Tibial nerve (tissue), 4 donors: ENCODE results near the gene GTF3C4. TPM values are rescaled to one million over a fixed set of nuclear protein-coding genes. Genes with fewer than 3 reads are reported as not detected.

ENCODE experiments used
- DNase-seq, 2 donors: peaks; one replicate each; pipeline ENCODE4 v3.0.0-alpha.2; 2019; ENCODE audit warnings: low spot score in 2 of 2
- H3K27ac ChIP-seq, 4 donors: fragments of 200-600 bp; sonication (generic) in 3 of 4; one replicate each; pipeline ENCODE4 v1.5.1; 2017 to 2019; ENCODE audit warnings: mild to moderate bottlenecking in 1 of 4
- H3K27me3 ChIP-seq, 2 donors: fragments of 200-600 bp; sonication (generic) in 1 of 2; one replicate each; pipeline versions ENCODE4 v1.5.1 to v1.6.0; 2017 to 2019
- H3K36me3 ChIP-seq, 3 donors: fragments of 200-600 bp; sonication (generic); one replicate each; pipeline ENCODE4 v1.5.1; 2018 to 2019
- H3K4me1 ChIP-seq, 4 donors: fragments of 200-600 bp; sonication (generic) in 3 of 4; one replicate each; pipeline ENCODE4 v1.5.1; 2017 to 2019
- H3K4me3 ChIP-seq, 4 donors: fragments of 200-600 bp; sonication (generic) in 3 of 4; one replicate each; pipeline ENCODE4 v1.5.1; 2017 to 2019; ENCODE audit warnings: mild to moderate bottlenecking in 1 of 4, moderate library complexity in 1 of 4
- H3K9me3 ChIP-seq, 4 donors: fragments of 200-600 bp; sonication (generic) in 3 of 4; one replicate each; pipeline ENCODE4 v1.5.1; 2017 to 2019
- CTCF ChIP-seq, 5 experiments: fragments of 200-600 bp in 3 of 5; fragments of 450-650 bp in 2 of 5; sonication (generic) in 3 of 5; IDR thresholded peaks; one replicate each; pipeline ENCODE4 v1.5.1; 2016 to 2019; ENCODE audit warnings: antibody characterized with exemption in 5 of 5, mild to moderate bottlenecking in 3 of 5, moderate library complexity in 2 of 5
- EP300 ChIP-seq, 2 donors: sonication (generic); formaldehyde crosslinking; IDR thresholded peaks; one replicate each; pipeline ENCODE4 v1.6.1; 2017; ENCODE audit warnings: antibody characterized with exemption in 2 of 2, mild to moderate bottlenecking in 1 of 2
- POLR2A ChIP-seq, 2 donors: fragments of 450-650 bp; IDR thresholded peaks; one replicate each; pipeline ENCODE4 v1.6.1; 2017; ENCODE audit warnings: antibody characterized with exemption in 2 of 2, mild to moderate bottlenecking in 2 of 2, moderate library complexity in 2 of 2
- WGBS, 2 donors: methylation state at CpG; one replicate each; pipeline ENCODE4 v1.1.5; 2018; 5-methylcytosine and 5-hydroxymethylcytosine counted together
- total RNA-seq, 4 donors: library from RNA; depleted of rRNA; stranded (reverse); fragments of >200 nt; gene quantifications; one replicate each; pipeline ENCODE4 v1.1.0, GENCODE V29; 2016

The GTF3C4 gene
- total RNA-seq, 4 donors from 2014 or later, result 10.5 to 17.4 (median 16.2) TPM

- TF ChIP-seq POLR2A (IDR thresholded peaks at IDR 0.05) (no peak), EP300 (IDR thresholded peaks at IDR 0.05) (no peak), CTCF (IDR thresholded peaks at IDR 0.05) (no peak)
- H3K4me1 ChIP-seq, result no peaks in the 10 kb centered on the region
- WGBS, 2 donors, result 86 to 90% methylated on average over 12 of the region's 12 CpGs
- DNase-seq, result no peak
- H3K4me3 ChIP-seq, result no peak overlapping the region
- peaks cover 0 to 4% of the 10 kb centered on the region in 2 donors for H3K27me3 ChIP-seq
- H3K36me3 ChIP-seq, result peaks cover 0 to 9% (median 0%) of the 10 kb centered on the region in 3 donors
- no peaks in the 10 kb centered on the region for H3K9me3 ChIP-seq
- H3K27ac ChIP-seq, result no peak overlapping the region
Observed at GRCh38 chr9:132721661-132722060, 51.4 kb downstream of the GTF3C4 start.

GRCh38 chr9:132722564-132723065, 52.4 kb downstream of the GTF3C4 start:
- Histone ChIP-seq H3K27me3 (no peaks in the 10 kb centered on the region), H3K9me3 (no peaks in the 10 kb centered on the region), H3K4me1 (no peaks in the 10 kb centered on the region), H3K4me3 (no peak overlapping the region), H3K36me3 (peaks cover 0 to 9% (median 0%) of the 10 kb centered on the region in 3 donors), H3K27ac (no peak overlapping the region)
- DNase-seq, result no peak
- WGBS, 2 donors, result 85 to 92% methylated on average over 5 to 16 of the region's 16 CpGs
- TF ChIP-seq CTCF (IDR thresholded peaks at IDR 0.05) (no peak), POLR2A (IDR thresholded peaks at IDR 0.05) (no peak), EP300 (IDR thresholded peaks at IDR 0.05) (no peak)

GRCh38 chr9:132723809-132724208, 53.5 kb downstream of the GTF3C4 start:
- WGBS, 2 donors, result 70 to 95% methylated on average over 3 of the region's 4 CpGs

GRCh38 chr9:132725306-132725705, 55.0 kb downstream of the GTF3C4 start:
- H3K36me3 ChIP-seq, result peaks cover 0 to 9% (median 0%) of the 10 kb centered on the region in 3 donors
- H3K27me3 ChIP-seq, result no peaks in the 10 kb centered on the region
- WGBS, 2 donors, result 93 to 94% methylated on average over 9 to 13 of the region's 13 CpGs
- no peak overlapping the region for H3K4me3 ChIP-seq
- H3K9me3 ChIP-seq, result no peaks in the 10 kb centered on the region
- DNase-seq, result no peak
- TF ChIP-seq POLR2A (IDR thresholded peaks at IDR 0.05) (no peak), EP300 (IDR thresholded peaks at IDR 0.05) (no peak), CTCF (IDR thresholded peaks at IDR 0.05) (no peak)
- H3K27ac ChIP-seq, result no peak overlapping the region
- no peaks in the 10 kb centered on the region for H3K4me1 ChIP-seq

More at GRCh38 chr9:132723809-132724208, 53.5 kb downstream of the GTF3C4 start:
- H3K36me3 ChIP-seq, result peaks cover 0 to 9% (median 0%) of the 10 kb centered on the region in 3 donors
- no peaks in the 10 kb centered on the region for H3K4me1 ChIP-seq
- H3K9me3 ChIP-seq, result no peaks in the 10 kb centered on the region
- no peak for TF ChIP-seq EP300 (IDR thresholded peaks at IDR 0.05)
- no peak for DNase-seq
- H3K27me3 ChIP-seq, result no peaks in the 10 kb centered on the region
- H3K27ac ChIP-seq, result no peak overlapping the region
- H3K4me3 ChIP-seq, result no peak overlapping the region

- TF ChIP-seq POLR2A (IDR thresholded peaks at IDR 0.05), result no peak
- TF ChIP-seq EP300 (IDR thresholded peaks at IDR 0.05), result no peak
- no peak for TF ChIP-seq CTCF (IDR thresholded peaks at IDR 0.05)
- H3K4me3 ChIP-seq, result no peak overlapping the region
- 38 to 43% methylated on average over 6 to 7 of the region's 8 CpGs for WGBS, 2 donors
- no peaks in the 10 kb centered on the region for H3K27me3 ChIP-seq
- DNase-seq, result no peak
- H3K27ac ChIP-seq, result no peak overlapping the region
- H3K36me3 ChIP-seq, result peaks cover 0 to 9% (median 0%) of the 10 kb centered on the region in 3 donors
- no peaks in the 10 kb centered on the region for H3K9me3 ChIP-seq
- H3K4me1 ChIP-seq, result peaks cover 0 to 4% (median 0%) of the 10 kb centered on the region in 4 donors
Observed at GRCh38 chr9:132726576-132727130, 56.4 kb downstream of the GTF3C4 start.
